DND-41 (cell line): Measurements from ENCODE around the gene CCDC92.

Experiments used
- ATAC-seq: fragments of 200-7000 bp; cut with Tn5 transposase; 3 replicates; pipeline ENCODE4 v1.9.1; 2021; ENCODE audit warnings: low read depth; ENCODE audit not compliant: insufficient read depth
- DNase-seq: peaks from one replicate; pipeline ENCODE4 v3.0.0-alpha.2; 2020
- H2AFZ ChIP-seq: 2 replicates; pipeline ENCODE4 v1.6.0; 2012; ENCODE audit warnings: low read depth, low read length
- H3K27ac ChIP-seq: 2 replicates; pipeline ENCODE4 v1.5.1; 2012; ENCODE audit warnings: low read length, inconsistent platforms
- H3K27me3 ChIP-seq: fragments of 200-600 bp; sonication (generic); 2 replicates; pipeline ENCODE4 v1.6.0; 2012; ENCODE audit warnings: low read length, mild to moderate bottlenecking, inconsistent platforms; ENCODE audit not compliant: insufficient read depth, poor library complexity
- H3K36me3 ChIP-seq: 2 replicates; pipeline ENCODE4 v1.5.1; 2012; ENCODE audit warnings: low read length, inconsistent platforms; ENCODE audit not compliant: insufficient read depth
- H3K4me1 ChIP-seq: 2 replicates; pipeline ENCODE4 v1.5.1; 2012; ENCODE audit warnings: mild to moderate bottlenecking, low read length; ENCODE audit not compliant: insufficient read depth
- H3K4me2 ChIP-seq: 2 replicates; pipeline ENCODE4 v1.6.0; 2012; ENCODE audit warnings: mild to moderate bottlenecking, moderate library complexity, low read length, inconsistent platforms; ENCODE audit not compliant: insufficient read depth
- H3K4me3 ChIP-seq, 2 experiments: fragments of 200-600 bp in 1 of 2; shearing (Covaris generic) in 1 of 2; 2 replicates each; pipeline ENCODE4 v1.5.1; 2012 to 2016; ENCODE audit warnings: inconsistent platforms in 2 of 2, low read length in 2 of 2, mild to moderate bottlenecking in 2 of 2, low read depth in 1 of 2, moderate library complexity in 1 of 2
- H3K79me2 ChIP-seq: 2 replicates; pipeline ENCODE4 v1.6.0; 2012; ENCODE audit warnings: low read length, inconsistent platforms; ENCODE audit not compliant: insufficient read depth
- H3K9ac ChIP-seq: 2 replicates; pipeline ENCODE4 v1.6.0; 2012; ENCODE audit warnings: low read depth, mild to moderate bottlenecking, inconsistent platforms, low read length, moderate library complexity
- H3K9me3 ChIP-seq: 2 replicates; pipeline ENCODE4 v1.5.1; 2012; ENCODE audit warnings: low read length, moderate library complexity, mild to moderate bottlenecking, inconsistent platforms; ENCODE audit not compliant: insufficient read depth, severe bottlenecking
- H4K20me1 ChIP-seq: 2 replicates; pipeline ENCODE4 v1.6.0; 2012; ENCODE audit warnings: low read length; ENCODE audit not compliant: insufficient read depth
- CTCF ChIP-seq: IDR thresholded peaks from 2 replicates; pipeline ENCODE4 v1.5.1; 2012; ENCODE audit warnings: borderline replicate concordance, low read length, moderate library complexity, mild to moderate bottlenecking; ENCODE audit not compliant: poor library complexity, severe bottlenecking; ENCODE audit errors: extremely low read depth
- EZH2 ChIP-seq: IDR thresholded peaks from 3 replicates; pipeline ENCODE4 v1.6.1; 2012; ENCODE audit warnings: borderline replicate concordance, low read depth, mild to moderate bottlenecking, moderate library complexity, low read length, inconsistent platforms; ENCODE audit not compliant: severe bottlenecking

The CCDC92 gene

GRCh38 chr12:123943816-123944215, 28.8 kb downstream of the CCDC92 start:
- no peak overlapping the region for H3K4me2 ChIP-seq
- H3K27ac ChIP-seq: no peak overlapping the region
- no peak for TF ChIP-seq CTCF
- no peak for TF ChIP-seq EZH2
- H3K9ac ChIP-seq: no peak overlapping the region
- H4K20me1 ChIP-seq: no peaks in the 10 kb centered on the region; the same call in 1 of the 2 replicates
- H2AFZ ChIP-seq: no peak overlapping the region
- no peaks in the 10 kb centered on the region for H3K4me1 ChIP-seq
- DNase-seq (no peak), ATAC-seq (no peak)
- H3K9me3 ChIP-seq: no peaks in the 10 kb centered on the region
- 0 out of 2 replicates have a peak, but pooled peaks cover 4% of the 10 kb centered on the region for H3K36me3 ChIP-seq
- no peak overlapping the region for H3K4me3 ChIP-seq
- no peaks in the 10 kb centered on the region for H3K79me2 ChIP-seq
- H3K27me3 ChIP-seq: no peaks in the 10 kb centered on the region

- TF ChIP-seq EZH2 (no peak), CTCF (no peak)
- Histone ChIP-seq H3K27ac (no peak overlapping the region), H3K9me3 (no peaks in the 10 kb centered on the region), H2AFZ (no peak overlapping the region), H3K27me3 (no peaks in the 10 kb centered on the region), H3K4me1 (peaks cover 7% of the 10 kb centered on the region), H3K9ac (no peak overlapping the region), H4K20me1 (no peaks in the 10 kb centered on the region; the same call in none of the 2 replicates), H3K79me2 (no peaks in the 10 kb centered on the region), H3K36me3 (0 out of 2 replicates have a peak, but pooled peaks cover 4% of the 10 kb centered on the region), H3K4me2 (no peak overlapping the region), H3K4me3 (no peak overlapping the region)
- ATAC-seq: no peak
- no peak for DNase-seq
Observed at GRCh38 chr12:123942911-123943648, 29.6 kb downstream of the CCDC92 start.

- Histone ChIP-seq H3K79me2 (no peaks in the 10 kb centered on the region), H3K27me3 (no peaks in the 10 kb centered on the region), H3K9ac (no peak overlapping the region), H2AFZ (no peak overlapping the region), H3K9me3 (no peaks in the 10 kb centered on the region), H3K4me1 (peaks cover 16% of the 10 kb centered on the region), H3K4me2 (no peak overlapping the region), H3K36me3 (0 out of 2 replicates have a peak, but pooled peaks cover 4% of the 10 kb centered on the region), H3K4me3 (no peak overlapping the region), H3K27ac (no peak overlapping the region), H4K20me1 (no peaks in the 10 kb centered on the region; the same call in none of the 2 replicates)
- no peak for DNase-seq
- TF ChIP-seq EZH2 (no peak), CTCF (no peak)
- no peak for ATAC-seq
Observed at GRCh38 chr12:123942238-123942653, 30.4 kb downstream of the CCDC92 start.
